DLD1 (cell line): ENCODE data around the gene GBA2.

Experiments used
- in situ Hi-C: cut with HindIII; loops from 2 replicates; pipeline ENCODE4 v1.10.0; 2017; ENCODE audit warnings: low sequenced_read_pairs

Gene GBA2

GRCh38 chr9:35718721-35719511, 30.1 kb downstream of the GBA2 start:
- in situ Hi-C loops = no loop called here

- in situ Hi-C loops = no loop called here
Observed at GRCh38 chr9:35717132-35717870, 31.7 kb downstream of the GBA2 start.

GRCh38 chr9:35716230-35716629, 32.8 kb downstream of the GBA2 start:
- in situ Hi-C loops = no loop called here

GRCh38 chr9:35714579-35715252, 34.3 kb downstream of the GBA2 start:
- in situ Hi-C loops = no loop called here

- in situ Hi-C loops = no loop called here
Observed at GRCh38 chr9:35714123-35714522, 34.9 kb downstream of the GBA2 start.

GRCh38 chr9:35713578-35713977, 35.5 kb downstream of the GBA2 start:
- in situ Hi-C loops = no loop called here

GRCh38 chr9:35712762-35713400, 36.1 kb downstream of the GBA2 start:
- in situ Hi-C loops = no loop called here

GRCh38 chr9:35711501-35712428, 37.3 kb downstream of the GBA2 start:
- in situ Hi-C loops = no loop called here

GRCh38 chr9:35710818-35711500, 38.1 kb downstream of the GBA2 start:
- in situ Hi-C loops = no loop called here

- in situ Hi-C loops = no loop called here
Observed at GRCh38 chr9:35708146-35708545, 40.9 kb downstream of the GBA2 start.

GRCh38 chr9:35706951-35707350, 42.1 kb downstream of the GBA2 start:
- in situ Hi-C loops = no loop called here

- in situ Hi-C loops = no loop called here
Observed at GRCh38 chr9:35705836-35706430, 43.1 kb downstream of the GBA2 start.

- in situ Hi-C loops = no loop called here
Observed at GRCh38 chr9:35705372-35705771, 43.7 kb downstream of the GBA2 start.

- in situ Hi-C loops = no loop called here
Observed at GRCh38 chr9:35703906-35704672, 44.9 kb downstream of the GBA2 start.

GRCh38 chr9:35702696-35703095, 46.3 kb downstream of the GBA2 start:
- in situ Hi-C loops = no loop called here

GRCh38 chr9:35700942-35701341, 48.1 kb downstream of the GBA2 start:
- in situ Hi-C loops = no loop called here

GRCh38 chr9:35700031-35700430, 49.0 kb downstream of the GBA2 start:
- in situ Hi-C loops = no loop called here

- in situ Hi-C loops = no loop called here
Observed at GRCh38 chr9:35698231-35698630, 50.8 kb downstream of the GBA2 start.
